GM19240 (cell line): ENCODE results near the gene CHD5.
"Not testable (repeated sequence)": the region's sequence is repeated elsewhere in the genome, so short reads cannot be mapped to it uniquely, and the experiment has no call there.

ENCODE experiments used
- DNase-seq: peaks from one replicate; pipeline ENCODE4 v3.0.0; 2011; ENCODE audit warnings: low spot score; ENCODE audit not compliant: insufficient read length

Gene CHD5

GRCh38 chr1:6180268-6180706, at the start of gene CHD5:
Gene CHD5, minus strand, starts transcription at chr1:6180321. Its CDS starts 298 bp downstream, at chr1:6180023.
- peak; percentile 10 for DNase-seq

- DNase-seq, result no peak
Measured at GRCh38 chr1:6225651-6226050, 45.5 kb upstream of the CHD5 start.

GRCh38 chr1:6224718-6225117, 44.6 kb upstream of the CHD5 start:
- no peak for DNase-seq

- DNase-seq, result no peak
Measured at GRCh38 chr1:6223617-6224016, 43.5 kb upstream of the CHD5 start.

- DNase-seq, result no peak
Measured at GRCh38 chr1:6222636-6223035, 42.5 kb upstream of the CHD5 start.

GRCh38 chr1:6221210-6221784, 41.2 kb upstream of the CHD5 start:
- DNase-seq, result no peak

GRCh38 chr1:6220236-6220635, 40.1 kb upstream of the CHD5 start:
- DNase-seq, result no peak

GRCh38 chr1:6219641-6220040, 39.5 kb upstream of the CHD5 start:
- not testable (repeated sequence) for DNase-seq

GRCh38 chr1:6218375-6219164, 38.4 kb upstream of the CHD5 start:
- DNase-seq, result no peak

- DNase-seq, result no peak
Measured at GRCh38 chr1:6212193-6212959, 32.3 kb upstream of the CHD5 start.

GRCh38 chr1:6211731-6212130, 31.6 kb upstream of the CHD5 start:
- DNase-seq, result no peak

- DNase-seq, result no peak
Measured at GRCh38 chr1:6210591-6211355, 30.7 kb upstream of the CHD5 start.

GRCh38 chr1:6209661-6210580, 29.8 kb upstream of the CHD5 start:
- no peak for DNase-seq

- no peak for DNase-seq
Measured at GRCh38 chr1:6208723-6209660, 28.9 kb upstream of the CHD5 start.

- DNase-seq, result no peak
Measured at GRCh38 chr1:6207921-6208320, 27.8 kb upstream of the CHD5 start.

- DNase-seq, result no peak
Measured at GRCh38 chr1:6207075-6207885, 27.2 kb upstream of the CHD5 start.

- DNase-seq, result no peak
Measured at GRCh38 chr1:6206520-6206855, 26.4 kb upstream of the CHD5 start.

GRCh38 chr1:6205849-6206519, 25.9 kb upstream of the CHD5 start, which contains the start of gene RNF207:
Gene RNF207, plus strand, starts transcription at chr1:6206119. Its CDS starts 417 bp downstream, at chr1:6206536.
- peak; percentile 60 for DNase-seq
